BE2C (cell line): ENCODE results near the gene PRELID2.

Source experiments
- DNase-seq: peaks from one replicate; pipeline ENCODE4 v3.0.0-alpha.2; 2020
- H3K27me3 ChIP-seq: fragments of 250-450 bp; sonication (Bioruptor Pico); 2 replicates; pipeline ENCODE4 v1.5.1; 2020; ENCODE audit warnings: mild to moderate bottlenecking
- H3K36me3 ChIP-seq: fragments of 250-450 bp; sonication (Bioruptor Pico); 2 replicates; pipeline ENCODE4 v1.5.1; 2020; ENCODE audit warnings: mild to moderate bottlenecking
- H3K4me1 ChIP-seq: fragments of 250-450 bp; sonication (Bioruptor Pico); 2 replicates; pipeline ENCODE4 v1.5.1; 2020
- H3K4me3 ChIP-seq: 2 replicates; pipeline ENCODE4 v1.5.1; 2011; ENCODE audit warnings: low read depth, low read length
- H3K9me3 ChIP-seq: fragments of 250-450 bp; sonication (Bioruptor Pico); 2 replicates; pipeline ENCODE4 v1.5.1; 2020
- CTCF ChIP-seq: IDR thresholded peaks from 2 replicates; pipeline ENCODE4 v1.5.1; 2012; ENCODE audit warnings: mild to moderate bottlenecking, low read depth, low read length

Gene PRELID2

GRCh38 chr5:145854651-145855258 lies 19.6 kb upstream of the PRELID2 start:
- Histone ChIP-seq H3K27me3 (no peaks in the 10 kb centered on the region; the same call in 1 of the 2 replicates), H3K36me3 (no peaks in the 10 kb centered on the region), H3K4me1 (no peaks in the 10 kb centered on the region), H3K9me3 (no peaks in the 10 kb centered on the region), H3K4me3 (no peak overlapping the region)
- TF ChIP-seq CTCF: no peak
- no peak for DNase-seq

DNA sequence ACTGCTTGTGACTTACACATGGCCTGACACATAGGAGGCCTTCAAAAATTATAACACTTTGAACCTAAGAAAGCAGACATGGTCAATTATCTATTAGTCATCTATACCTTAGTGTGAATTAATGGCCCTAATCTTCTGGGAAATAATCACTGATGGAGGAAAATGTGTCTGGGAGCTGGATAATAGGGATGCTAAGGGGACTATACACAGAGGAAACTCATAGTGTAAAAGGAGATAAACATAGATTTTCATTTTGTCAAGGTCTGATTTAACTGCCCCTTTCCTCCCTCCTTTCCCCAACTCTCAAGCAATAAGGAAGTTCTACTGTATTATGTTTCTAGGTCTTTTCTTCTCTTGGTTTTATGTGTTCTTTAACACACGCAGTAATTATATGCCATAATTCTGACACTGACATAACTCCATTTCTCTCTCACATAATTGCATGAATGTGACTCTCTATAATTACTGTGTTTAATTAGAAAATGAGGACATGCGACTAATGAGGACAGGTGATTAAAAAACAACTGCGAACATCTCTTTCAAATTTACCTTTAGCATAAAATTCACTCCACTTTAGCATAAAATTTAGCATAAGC lies 18.7 kb upstream of the PRELID2 start:
- H3K27me3 ChIP-seq: no peaks in the 10 kb centered on the region; the same call in 1 of the 2 replicates
- TF ChIP-seq CTCF: no peak
- no peaks in the 10 kb centered on the region for H3K9me3 ChIP-seq
- no peaks in the 10 kb centered on the region for H3K4me1 ChIP-seq
- no peaks in the 10 kb centered on the region for H3K36me3 ChIP-seq
- no peak for DNase-seq
- H3K4me3 ChIP-seq: no peak overlapping the region

GRCh38 chr5:145852990-145853389 lies 17.8 kb upstream of the PRELID2 start:
- Histone ChIP-seq H3K9me3 (no peaks in the 10 kb centered on the region), H3K4me1 (no peaks in the 10 kb centered on the region), H3K36me3 (no peaks in the 10 kb centered on the region), H3K4me3 (no peak overlapping the region), H3K27me3 (no peaks in the 10 kb centered on the region; the same call in 1 of the 2 replicates)
- DNase-seq: no peak
- no peak for TF ChIP-seq CTCF

DNA sequence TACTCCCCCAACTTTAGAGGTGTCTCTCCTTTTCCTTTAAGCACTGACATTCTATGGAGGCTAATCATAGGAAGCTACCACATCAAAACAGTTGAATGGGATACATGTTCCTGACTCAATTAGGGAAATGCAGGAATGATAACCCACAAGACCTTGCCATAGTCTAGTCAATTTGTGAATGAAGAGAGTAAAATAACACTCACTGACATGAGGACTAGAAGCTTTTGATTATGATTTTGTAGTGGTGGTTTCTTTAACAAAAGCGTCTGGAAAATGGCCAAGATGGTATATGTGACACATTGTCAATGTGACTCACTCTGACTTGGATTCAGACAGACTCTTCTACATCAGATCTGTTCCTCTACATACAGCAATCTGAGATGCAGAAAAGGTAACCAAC lies 13.7 kb upstream of the PRELID2 start:
- Histone ChIP-seq H3K27me3 (no peaks in the 10 kb centered on the region; the same call in 1 of the 2 replicates), H3K9me3 (no peaks in the 10 kb centered on the region), H3K36me3 (no peaks in the 10 kb centered on the region), H3K4me3 (no peak overlapping the region), H3K4me1 (no peaks in the 10 kb centered on the region)
- no peak for TF ChIP-seq CTCF
- no peak for DNase-seq

GRCh38 chr5:145847499-145848497 lies 12.7 kb upstream of the PRELID2 start:
- H3K36me3 ChIP-seq: no peaks in the 10 kb centered on the region
- H3K4me1 ChIP-seq: no peaks in the 10 kb centered on the region
- no peak for TF ChIP-seq CTCF
- H3K4me3 ChIP-seq: no peak overlapping the region
- no peak for DNase-seq
- H3K9me3 ChIP-seq: no peaks in the 10 kb centered on the region
- H3K27me3 ChIP-seq: no peaks in the 10 kb centered on the region

DNA sequence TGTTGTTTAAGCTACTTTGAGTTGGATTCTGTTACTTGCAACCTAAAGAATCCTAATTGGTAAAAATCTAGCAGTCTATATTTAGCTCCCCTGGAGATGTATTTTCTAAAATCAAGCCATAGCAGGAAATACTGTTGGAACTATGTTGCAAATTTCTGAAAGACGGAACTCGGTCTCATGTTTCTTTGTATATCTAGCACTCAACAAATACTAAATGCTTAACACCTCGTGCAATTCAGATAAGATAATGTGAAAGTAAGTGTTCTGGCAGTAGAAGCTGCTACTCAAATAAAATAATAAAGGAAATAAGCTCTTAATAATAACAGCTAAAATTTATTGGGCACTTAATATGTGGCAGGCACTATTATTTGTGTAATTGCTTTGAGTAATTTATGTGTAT lies 10.9 kb upstream of the PRELID2 start:
- Histone ChIP-seq H3K27me3 (no peaks in the 10 kb centered on the region), H3K4me1 (no peaks in the 10 kb centered on the region), H3K36me3 (no peaks in the 10 kb centered on the region), H3K9me3 (no peaks in the 10 kb centered on the region), H3K4me3 (no peak overlapping the region)
- DNase-seq: no peak
- no peak for TF ChIP-seq CTCF
